M059J (cell line): ENCODE data around the gene LIN37. TPM values are rescaled to one million over a fixed set of nuclear protein-coding genes. Genes with fewer than 3 reads are reported as not detected.
A peak's percentile ranks its signal among the peaks of the same experiment; 100 is the strongest.

Source experiments
- DNase-seq: peaks from one replicate; pipeline ENCODE4 v3.0.0-alpha.2; 2012; ENCODE audit warnings: low read depth
- total RNA-seq: library from RNA; depleted of rRNA; stranded (reverse); fragments of >200 nt; shearing (Covaris generic); gene quantifications from 2 replicates; pipeline ENCODE4 v1.2.3, GENCODE V29; 2014

LIN37 gene
- total RNA-seq, 1 experiment from 2014 or later, result 12.2 TPM

DNA sequence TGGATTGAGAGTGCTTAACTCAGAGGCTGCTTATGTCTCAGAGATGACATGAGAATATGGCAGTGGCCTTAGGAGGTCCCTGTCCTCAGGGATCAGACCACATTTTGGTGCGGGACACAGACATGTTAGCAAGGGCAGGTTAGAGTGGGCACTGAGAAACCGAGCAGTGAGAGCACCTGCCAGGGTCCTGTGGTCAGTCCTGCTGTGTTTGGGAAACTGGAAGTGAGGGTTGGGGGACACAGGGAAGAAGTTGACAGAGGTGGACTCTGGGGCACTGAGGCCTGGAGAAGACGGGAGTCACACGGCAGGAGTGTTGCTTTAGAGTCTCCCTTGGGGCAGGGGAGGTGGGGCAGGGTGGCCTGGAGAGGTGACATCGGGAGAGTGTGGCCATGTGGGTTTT lies 13.5 kb upstream of the LIN37 start:
- DNase-seq, result no peak

GRCh38 chr19:35736913-35737886 lies 11.2 kb upstream of the LIN37 start:
- no peak for DNase-seq

DNA sequence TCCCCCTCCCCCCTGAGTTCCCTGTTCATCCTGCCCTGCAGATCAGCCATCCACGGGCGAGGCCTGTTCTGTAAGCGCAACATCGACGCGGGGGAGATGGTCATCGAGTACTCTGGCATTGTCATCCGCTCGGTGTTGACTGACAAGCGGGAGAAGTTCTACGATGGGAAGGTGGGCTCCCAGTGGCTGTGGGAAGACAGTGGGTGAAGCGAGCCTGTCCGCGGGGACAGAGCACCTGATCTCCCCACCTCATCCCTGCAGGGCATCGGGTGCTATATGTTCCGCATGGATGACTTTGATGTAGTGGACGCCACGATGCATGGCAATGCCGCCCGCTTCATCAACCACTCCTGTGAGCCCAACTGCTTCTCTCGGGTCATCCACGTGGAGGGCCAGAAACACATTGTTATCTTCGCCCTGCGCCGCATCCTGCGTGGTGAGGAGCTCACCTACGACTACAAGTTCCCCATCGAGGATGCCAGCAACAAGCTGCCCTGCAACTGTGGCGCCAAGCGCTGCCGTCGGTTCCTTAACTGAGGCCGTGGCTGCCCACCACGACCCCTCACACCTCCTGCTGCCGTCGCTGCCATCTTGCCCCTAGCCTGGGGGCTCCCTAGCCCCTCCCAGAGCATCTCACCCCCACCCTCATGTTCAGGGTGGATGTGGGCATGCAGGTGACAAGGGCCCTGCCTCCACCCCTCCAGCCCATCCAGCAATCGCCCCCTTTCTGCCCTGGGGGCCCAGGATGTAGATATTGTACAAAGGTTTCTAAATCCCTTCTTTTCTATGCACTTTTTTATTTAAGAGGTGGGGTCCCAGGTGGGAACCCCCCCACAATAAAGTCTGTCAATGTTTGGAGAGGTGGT lies 10.1 kb upstream of the LIN37 start:
- no peak for DNase-seq

GRCh38 chr19:35738887-35739229 lies 9.5 kb upstream of the LIN37 start:
- DNase-seq, result no peak

DNA sequence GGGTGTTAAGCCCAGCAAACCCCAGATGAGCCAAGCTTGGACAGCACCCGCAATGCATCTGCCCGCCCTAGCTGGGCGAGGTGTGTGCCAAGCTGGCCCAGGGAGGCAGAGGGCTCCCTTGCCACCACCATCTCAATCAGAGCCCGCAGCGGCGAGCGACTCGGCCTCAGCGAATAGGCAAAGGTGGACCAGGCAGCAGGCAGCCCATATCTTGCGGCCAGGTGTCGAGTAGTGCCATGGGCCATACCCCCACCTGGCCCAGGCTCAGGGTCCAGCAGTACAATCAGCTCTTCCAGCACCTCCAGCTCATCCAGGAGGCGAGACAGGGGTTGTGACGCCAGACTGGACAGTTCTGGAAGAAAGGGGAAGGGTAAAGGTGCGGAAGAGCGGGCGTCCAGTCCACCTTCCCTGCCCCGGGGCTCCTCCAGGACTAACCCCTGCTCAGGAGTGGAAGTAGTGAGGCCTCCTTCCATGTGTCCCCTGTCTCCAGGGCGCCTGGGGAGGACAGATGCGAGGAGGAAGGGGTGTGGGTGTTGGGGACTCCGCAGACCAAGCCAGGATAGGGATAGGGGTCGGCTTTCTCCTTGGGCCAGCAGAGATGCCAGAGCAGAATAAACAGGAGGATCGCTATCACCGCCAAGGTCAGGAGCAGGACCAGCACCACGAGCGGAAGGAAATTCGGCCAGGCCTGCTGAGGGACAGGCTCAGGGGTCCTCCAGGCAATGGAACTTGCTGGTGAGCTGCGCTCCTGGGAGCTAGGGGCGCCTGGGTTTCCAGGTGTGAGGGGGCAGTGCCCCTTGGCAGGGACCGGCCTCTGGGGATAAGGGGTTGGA lies 8.9 kb upstream of the LIN37 start:
- DNase-seq, result no peak

GRCh38 chr19:35740108-35740422 lies 8.3 kb upstream of the LIN37 start:
- DNase-seq, result no peak

DNA sequence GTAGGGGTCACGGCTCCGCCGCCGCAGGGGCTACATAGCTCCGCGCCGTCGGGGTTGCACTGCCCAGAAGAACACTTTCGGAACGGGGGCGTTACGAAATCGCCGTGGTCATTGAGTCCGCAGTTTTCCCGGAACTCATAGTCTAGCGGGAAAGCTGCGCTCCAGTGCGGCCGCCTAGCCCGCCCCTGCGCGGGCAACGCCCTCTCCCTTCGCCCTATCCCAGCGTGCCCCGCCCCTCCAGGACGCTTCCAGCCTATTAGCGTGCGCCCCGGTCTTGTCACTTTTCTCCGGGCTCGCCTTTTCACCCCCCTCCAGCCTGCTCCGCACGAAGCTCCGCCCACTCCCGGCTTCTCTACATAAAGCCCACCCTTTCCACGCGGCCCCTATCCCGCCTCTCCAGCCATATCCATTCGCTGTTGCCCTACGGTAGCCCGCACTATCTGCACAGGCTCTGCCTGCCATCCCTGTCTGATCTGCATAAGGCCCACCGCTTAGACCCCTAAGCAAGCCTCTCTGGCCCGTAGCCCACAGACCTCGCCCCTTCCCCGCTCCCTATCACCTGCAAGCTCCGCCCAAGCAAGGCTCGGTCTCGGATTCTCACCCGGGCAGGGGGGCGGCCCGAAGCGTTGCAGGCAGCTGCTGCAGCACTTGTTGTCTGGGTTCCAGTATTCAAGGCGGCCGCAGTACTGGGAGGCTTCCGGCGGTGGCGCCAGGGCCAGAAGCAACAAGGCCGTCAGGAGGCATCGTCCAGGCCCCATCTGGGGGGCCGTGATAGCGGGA lies 7.8 kb upstream of the LIN37 start:
- peak; percentile 97 for DNase-seq

DNA sequence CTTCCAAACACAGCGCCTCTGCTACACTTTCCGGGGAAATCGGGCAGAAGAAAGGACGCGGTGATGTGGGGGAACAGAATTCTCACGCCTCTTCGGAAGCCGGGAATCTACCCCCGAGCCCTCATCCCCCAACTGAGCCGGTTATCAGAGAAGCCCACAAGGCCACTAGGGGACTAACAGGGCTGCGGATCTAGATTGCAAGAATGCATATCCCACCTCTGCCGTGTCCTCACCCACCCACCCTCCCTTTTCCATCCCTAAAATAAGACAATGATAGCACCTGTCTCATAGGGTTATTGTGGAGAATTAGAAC lies 7.2 kb upstream of the LIN37 start:
- DNase-seq, result no peak

DNA sequence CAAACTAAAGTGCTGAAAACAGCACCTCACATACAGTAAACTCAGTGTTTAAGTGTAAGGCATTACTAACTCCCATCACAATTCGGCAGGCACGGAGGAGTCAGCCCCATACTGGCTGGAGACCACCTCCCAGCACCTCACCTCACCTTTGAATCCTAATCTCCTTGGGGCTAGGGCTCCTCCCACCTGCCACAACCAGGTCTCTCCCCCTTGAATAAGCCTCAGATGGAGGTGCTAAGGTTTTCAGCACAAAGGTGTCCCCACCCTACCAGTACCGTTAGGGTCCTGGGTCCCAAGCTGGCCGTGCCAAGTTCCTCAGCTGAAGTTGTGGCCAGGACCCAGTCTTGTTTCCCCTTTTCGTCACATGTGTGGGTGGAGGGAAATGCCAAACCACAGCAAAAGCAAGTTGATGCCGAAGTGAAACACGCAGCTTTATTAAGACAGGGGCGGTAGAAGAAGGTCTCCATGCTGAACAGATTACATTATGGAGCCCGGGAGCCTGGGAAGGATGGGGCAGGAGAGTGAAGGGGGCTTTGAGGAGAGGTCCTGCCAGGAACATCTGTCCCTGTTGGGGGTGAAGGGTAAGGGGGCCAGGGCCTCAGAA lies 6.2 kb upstream of the LIN37 start, which contains the start of gene IGFLR1:
TSS of gene IGFLR1 (minus strand) at position 332 of the 604 bp plus-strand sequence. CDS start 1,272 bp downstream, outside the sequence.
- no peak for DNase-seq

- DNase-seq, result no peak
Measured at GRCh38 chr19:35743640-35744429, 4.5 kb upstream of the LIN37 start.

DNA sequence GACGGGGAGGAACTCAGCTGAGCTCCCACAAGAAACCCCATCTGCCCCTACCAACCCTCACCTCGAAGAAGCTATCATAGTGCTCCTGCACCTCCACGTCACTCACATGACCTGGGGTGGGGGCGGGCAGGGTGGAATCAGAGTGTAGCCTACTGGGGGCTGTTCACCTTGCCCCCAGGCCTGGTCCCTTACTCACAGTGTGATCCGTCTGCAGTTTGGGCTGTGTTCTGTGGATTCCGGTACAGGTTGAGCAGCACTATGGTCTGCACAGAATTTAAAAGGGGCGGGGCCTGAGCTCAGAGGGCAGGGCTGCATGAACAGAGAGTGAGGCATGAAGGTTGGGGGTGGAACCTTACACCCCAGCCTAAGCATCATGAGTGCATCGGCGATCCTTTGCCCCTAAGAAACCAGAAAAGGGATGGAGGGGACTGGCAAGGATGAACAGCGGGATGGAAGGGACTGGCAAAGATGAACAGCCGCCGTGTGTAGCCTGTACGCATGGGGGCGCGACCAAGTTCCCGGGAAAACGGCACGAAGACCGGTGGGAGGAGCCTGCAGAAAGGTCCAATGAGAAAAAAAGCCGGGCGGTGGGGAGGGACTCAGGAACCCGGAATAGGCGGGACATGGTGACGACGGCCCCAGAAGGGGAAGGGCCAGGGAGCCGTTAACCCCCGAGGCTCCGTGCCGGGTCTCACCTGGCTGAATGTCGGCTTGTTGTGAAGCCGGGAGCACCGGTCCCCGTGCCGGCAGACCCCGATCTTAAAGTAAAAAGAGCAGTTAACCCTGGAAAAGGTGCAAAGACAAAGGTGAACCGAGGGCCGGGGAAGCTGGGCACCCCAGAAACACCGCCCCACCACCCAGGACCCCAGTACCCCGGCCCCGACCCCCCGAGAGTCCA lies 3.7 kb upstream of the LIN37 start:
- peak; percentile 96 for DNase-seq

- peak; percentile 99 for DNase-seq
Measured at GRCh38 chr19:35745328-35746086, 2.9 kb upstream of the LIN37 start, which contains the start of the genes PSENEN and U2AF1L4. Gene PSENEN, plus strand, starts transcription at chr19:35745651. Its CDS starts 280 bp downstream, at chr19:35745931. Gene U2AF1L4, minus strand, starts transcription at chr19:35745418. Its CDS starts 27 bp downstream, at chr19:35745391.

- DNase-seq, result no peak
Measured at GRCh38 chr19:35746087-35746462, 2.3 kb upstream of the LIN37 start.

- DNase-seq, result no peak
Measured at GRCh38 chr19:35746531-35746930, 1.8 kb upstream of the LIN37 start.

DNA sequence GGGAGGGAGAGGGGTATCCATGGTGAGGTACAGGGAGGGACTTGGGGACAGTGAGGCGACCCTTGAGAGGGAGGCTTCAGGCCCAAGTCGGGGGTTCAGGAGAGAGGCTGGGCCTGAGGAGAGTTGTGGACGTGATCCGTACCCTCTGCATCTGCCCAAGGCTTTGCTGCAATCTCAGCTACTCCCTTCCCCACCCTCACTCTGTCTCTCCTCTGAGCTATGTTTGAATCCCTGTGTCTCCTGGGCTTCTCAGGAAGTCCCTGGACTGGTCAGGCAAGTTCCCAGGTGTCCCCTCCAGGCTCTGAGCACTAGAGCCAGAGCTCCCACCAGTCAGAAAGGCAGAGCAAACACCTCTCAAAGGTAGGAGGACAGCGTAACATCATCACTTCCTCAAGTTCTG lies 1.8 kb downstream of the LIN37 start:
- DNase-seq, result no peak

GRCh38 chr19:35751839-35752745 lies 3.7 kb downstream of the LIN37 start:
- no peak for DNase-seq
